ENCODE data around the gene CNN2.

CNN2 gene

DNA sequence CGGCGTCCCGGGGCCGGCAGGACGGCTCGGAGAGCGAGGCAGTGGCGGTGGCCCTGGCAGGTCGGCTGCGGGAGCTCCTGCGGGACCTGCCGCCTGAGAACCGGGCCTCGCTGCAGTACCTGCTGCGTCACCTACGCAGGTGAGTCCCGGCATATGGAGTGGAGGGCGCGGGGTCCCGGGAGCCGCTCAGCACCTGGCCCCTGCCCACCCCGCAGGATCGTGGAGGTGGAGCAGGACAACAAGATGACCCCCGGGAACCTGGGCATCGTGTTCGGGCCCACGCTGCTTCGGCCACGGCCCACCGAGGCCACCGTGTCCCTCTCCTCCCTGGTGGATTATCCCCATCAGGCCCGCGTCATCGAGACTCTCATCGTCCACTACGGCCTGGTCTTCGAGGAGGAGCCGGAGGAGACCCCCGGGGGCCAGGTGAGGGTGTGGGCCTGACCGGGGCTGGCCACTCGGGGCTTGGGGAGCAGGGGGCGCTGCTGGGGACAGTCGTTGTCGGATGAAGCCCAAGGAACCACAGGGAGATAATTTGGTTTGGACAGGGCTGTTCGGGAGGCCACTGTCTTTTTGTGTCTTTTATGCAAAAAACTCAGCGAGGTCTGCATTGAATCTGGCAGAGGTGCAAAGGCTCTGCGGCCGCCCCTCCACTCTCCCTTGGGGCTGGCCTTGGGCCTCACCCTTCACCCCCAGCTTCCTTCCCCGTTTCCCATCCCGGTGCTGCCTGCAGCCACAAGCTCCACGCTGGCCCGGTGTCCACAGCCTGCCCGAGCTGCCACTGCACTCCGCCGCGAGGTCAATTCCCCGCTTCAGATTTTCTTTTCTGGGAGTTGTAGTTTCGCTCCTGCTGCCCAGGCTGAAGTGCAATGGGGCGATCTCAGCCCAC lies 56.8 kb downstream of the CNN2 start:
- peak in 1 of 4 experiments; percentile 10 for DNase-seq

DNA sequence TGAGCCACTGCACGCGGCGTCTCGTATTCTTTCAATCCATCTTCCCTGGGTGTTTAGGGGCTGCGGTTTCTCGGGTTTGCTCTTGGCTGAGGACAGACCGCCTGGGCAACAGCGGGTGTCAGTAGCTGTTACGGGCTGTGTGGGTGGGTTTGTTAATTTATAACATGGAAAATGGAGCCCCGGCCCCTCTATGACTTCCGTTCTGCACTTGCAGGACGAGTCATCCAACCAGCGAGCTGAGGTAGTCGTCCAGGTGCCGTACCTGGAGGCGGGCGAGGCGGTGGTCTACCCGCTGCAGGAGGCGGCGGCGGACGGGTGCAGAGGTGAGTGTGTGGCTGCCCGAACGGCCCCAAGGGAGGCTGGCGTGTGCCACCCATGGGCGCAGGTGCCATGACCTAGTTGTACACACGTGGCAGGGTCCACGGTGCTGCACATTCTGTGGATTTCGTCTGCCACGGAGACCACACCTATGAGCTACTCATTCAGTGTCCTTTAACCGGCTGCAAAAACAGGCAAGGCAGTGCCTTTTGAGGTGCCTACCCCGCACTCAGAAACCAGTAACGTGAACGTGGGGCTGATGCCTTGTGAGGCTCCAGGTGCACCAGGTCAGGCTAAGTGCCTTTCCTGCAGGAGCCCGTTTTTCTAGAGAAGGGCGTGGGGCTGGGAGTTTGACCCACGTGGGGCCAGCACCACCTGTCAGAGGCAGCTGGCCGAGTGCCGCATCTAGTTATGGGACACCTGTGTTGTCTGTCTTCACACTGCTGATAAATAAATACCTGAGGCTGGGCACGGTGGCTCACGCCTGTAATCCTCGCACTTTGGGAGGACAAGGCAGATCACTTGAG lies 57.8 kb downstream of the CNN2 start:
- no peak for DNase-seq

DNA sequence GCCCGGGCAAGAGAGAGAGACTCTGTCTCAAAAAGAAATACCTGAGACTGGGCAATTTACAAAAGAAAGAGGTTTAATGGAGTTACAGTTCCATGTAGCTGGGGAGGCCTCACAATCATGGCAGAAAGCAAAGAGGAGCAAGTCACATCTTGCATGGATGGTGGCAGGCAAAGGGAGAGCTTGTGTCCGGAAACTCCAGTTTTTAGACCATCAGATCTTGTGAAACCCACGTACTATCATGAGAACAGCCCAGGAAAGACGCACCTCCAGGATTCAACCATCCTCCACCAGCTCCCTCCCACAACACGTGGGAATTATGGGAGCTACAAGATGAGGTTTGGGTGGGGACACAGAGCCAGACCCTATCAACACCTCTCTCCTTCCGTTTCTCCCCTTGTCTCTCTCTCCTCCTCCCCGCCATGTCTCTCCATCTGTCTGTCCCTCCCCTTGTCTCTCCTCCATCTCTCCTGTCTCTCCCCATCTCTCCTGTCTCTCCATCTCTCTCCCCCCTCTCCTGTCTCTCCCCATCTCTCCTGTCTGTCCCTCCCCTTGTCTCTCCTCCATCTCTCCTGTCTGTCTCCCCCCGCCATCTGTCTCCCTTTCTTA lies 58.7 kb downstream of the CNN2 start:
- peak in 1 of 4 experiments; percentile 3 for DNase-seq

DNA sequence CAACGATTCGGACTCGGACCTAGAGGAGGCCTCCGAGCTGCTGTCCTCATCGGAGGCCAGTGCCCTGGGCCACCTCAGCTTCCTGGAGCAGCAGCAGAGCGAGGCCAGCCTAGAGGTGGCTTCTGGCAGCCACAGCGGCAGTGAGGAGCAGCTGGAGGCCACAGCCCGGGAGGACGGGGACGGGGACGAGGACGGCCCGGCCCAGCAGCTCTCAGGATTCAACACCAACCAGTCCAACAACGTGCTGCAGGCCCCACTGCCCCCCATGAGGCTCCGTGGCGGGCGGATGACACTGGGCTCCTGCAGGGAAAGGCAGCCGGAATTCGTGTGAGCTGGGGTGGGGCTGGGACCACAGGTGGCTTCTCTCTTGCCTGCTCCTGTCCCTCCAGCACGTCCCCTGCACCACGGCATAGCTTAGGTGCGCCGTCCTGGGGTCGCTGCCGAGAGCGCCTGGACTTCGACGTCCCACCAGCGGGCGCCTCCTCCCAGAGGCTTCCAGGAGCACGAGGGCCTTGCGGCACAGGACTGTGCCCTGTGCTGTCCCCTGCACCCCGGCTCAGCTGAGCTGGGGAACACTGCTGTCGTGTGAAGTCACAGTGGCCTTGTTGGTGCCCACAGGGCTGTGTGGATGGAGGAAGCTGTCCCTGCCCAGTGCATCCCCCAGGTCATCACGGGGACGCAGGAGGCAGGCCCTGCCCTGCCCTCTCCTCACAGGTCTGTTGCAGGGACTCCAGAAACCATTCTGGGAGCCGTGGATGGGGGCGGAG lies 59.5 kb downstream of the CNN2 start:
- DNase-seq, result peak in 1 of 4 experiments; percentile 8

DNA sequence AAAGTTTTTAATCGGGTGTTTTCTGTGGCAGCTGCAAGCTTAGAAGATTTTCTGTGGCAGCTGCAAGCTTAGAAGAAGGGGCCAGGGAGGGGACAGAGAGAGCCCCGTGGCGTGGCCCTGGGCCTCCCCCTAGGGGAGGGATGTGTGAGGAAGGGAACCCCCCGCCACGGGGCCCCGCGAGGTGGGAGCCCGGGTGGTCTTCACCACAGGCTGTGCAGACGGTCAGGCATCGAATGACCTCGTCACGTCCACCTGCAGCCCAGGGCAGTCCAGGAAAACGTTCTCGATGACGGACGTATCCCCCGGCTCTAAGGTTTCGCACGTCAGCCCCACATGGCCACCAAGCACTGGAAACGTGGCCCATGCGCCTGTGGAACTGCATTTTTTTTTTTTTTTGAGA lies 60.2 kb downstream of the CNN2 start:
- DNase-seq, result peak in 1 of 4 experiments; percentile 9

DNA sequence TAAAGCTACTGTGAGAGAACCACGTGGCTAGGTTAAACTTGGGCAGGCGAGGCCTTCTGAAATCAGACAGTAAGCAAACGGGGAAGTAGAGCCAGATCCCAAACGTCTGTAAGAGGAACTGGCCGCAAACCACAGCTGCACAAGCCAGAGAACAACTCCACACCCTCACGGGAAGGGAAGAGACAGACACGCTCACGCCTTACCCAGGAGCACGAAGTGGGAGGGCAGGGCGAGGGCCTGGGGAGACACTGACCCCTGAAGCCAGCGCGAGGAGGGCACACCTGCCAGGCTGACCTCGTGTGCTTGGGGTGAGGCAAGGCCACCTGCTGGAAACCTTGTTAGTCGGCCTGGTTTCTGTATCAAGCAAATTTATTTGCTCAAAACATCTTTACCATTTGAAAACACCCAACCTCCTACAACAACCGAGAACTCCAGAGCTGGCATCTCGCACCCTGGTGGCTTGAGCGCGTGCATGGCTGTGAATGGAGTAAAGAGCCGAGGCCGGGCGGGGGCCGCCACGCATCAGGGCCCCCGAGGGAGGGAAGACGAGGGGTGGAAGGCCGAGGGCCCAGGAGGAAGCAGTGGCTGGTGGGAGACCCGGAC lies 61.5 kb downstream of the CNN2 start:
- DNase-seq, result peak; percentile 93 to 97 (median 95)

DNA sequence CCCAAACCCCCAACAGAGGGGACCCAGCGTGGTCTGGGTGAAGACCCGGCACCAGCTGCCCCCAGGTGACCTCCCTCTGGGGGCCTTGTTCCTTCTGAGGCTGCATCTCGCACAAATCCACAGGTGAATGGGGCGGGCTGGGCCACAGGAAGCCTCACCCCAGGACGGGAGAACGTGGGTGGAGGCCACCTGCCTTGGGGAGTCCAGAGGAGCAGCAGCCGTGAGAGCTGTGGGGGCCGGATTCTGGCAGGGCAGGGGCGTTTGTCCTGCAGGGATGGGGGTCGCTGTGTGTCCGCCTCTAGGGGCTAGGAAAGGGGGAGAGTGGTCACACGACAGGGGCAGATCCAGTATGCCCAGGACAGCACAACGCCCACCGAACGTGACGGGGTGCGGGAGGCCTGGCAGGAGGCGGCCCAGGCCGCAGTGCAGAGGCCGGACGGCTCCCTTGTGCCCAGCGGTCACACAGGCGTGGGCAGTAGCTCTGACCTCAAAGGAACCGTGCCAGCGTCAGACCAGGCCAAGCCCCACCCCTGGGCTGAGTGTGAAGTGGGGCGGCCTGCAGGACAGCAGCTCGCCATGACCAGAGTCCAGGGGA lies 62.1 kb downstream of the CNN2 start:
- DNase-seq, result peak; percentile 76 to 86 (median 82)

Measured in suppressor macrophage (primary cell).